Tibial artery (tissue), 4 donors: ENCODE measurements around the gene HNF1A.
"Not testable (repeated sequence)": the region's sequence is repeated elsewhere in the genome, so short reads cannot be mapped to it uniquely, and the experiment has no call there.

ENCODE experiments used
- DNase-seq, 2 donors: peaks; one replicate each; pipeline ENCODE4 v3.0.0-alpha.2; 2019
- H3K27ac ChIP-seq, 2 donors: fragments of 200-600 bp; sonication (generic) in 1 of 2; 1 replicate in 1 of 2; 2 replicates in 1 of 2; pipeline ENCODE4 v1.5.1; 2018 to 2019; ENCODE audit warnings: mild to moderate bottlenecking in 1 of 2
- H3K27me3 ChIP-seq, 2 donors: fragments of 200-600 bp; sonication (generic) in 1 of 2; one replicate each; pipeline versions ENCODE4 v1.5.1 to v1.6.0; 2016 to 2019
- H3K36me3 ChIP-seq, 3 donors: fragments of 200-600 bp; sonication (generic) in 2 of 3; one replicate each; pipeline ENCODE4 v1.5.1; 2016 to 2019; ENCODE audit warnings: mild to moderate bottlenecking in 2 of 3
- H3K4me1 ChIP-seq, 4 donors: fragments of 200-600 bp; sonication (generic) in 2 of 4; 1 replicate in 3 of 4; 2 replicates in 1 of 4; pipeline ENCODE4 v1.5.1; 2016 to 2019
- H3K4me3 ChIP-seq, 2 donors: fragments of 200-600 bp; sonication (generic) in 1 of 2; 1 replicate in 1 of 2; 2 replicates in 1 of 2; pipeline ENCODE4 v1.5.1; 2018 to 2019; ENCODE audit warnings: mild to moderate bottlenecking in 2 of 2
- H3K9me3 ChIP-seq, 3 donors: fragments of 200-600 bp; sonication (generic) in 1 of 3; one replicate each; pipeline ENCODE4 v1.5.1; 2016 to 2019
- CTCF ChIP-seq, 2 experiments: fragments of 200-600 bp in 1 of 2; fragments of 450-650 bp in 1 of 2; IDR thresholded peaks; one replicate each; pipeline ENCODE4 v1.5.1; 2017 to 2019; ENCODE audit warnings: antibody characterized with exemption in 2 of 2, mild to moderate bottlenecking in 1 of 2, moderate library complexity in 1 of 2
- intact Hi-C: fragments of 100-400 bp; cut with DNase I; formaldehyde crosslinking; loops from one replicate; pipeline ENCODE4 v1.15.0; 2023; ENCODE audit warnings: low total_unique reads

The HNF1A gene

GRCh38 chr12:121033625-121034349, 55.4 kb downstream of the HNF1A start:
- peaks cover 0 to 5% (median under 1%) of the 10 kb centered on the region in 4 donors for H3K4me1 ChIP-seq
- no peaks in the 10 kb centered on the region for H3K9me3 ChIP-seq
- no peak overlapping the region for H3K27ac ChIP-seq
- TF ChIP-seq CTCF (IDR thresholded peaks at IDR 0.05): no peak
- no peaks in the 10 kb centered on the region for H3K36me3 ChIP-seq
- DNase-seq: no peak
- H3K4me3 ChIP-seq: no peak overlapping the region
- H3K27me3 ChIP-seq: peaks cover 0 to 15% of the 10 kb centered on the region in 2 donors
- intact Hi-C loops: no loop called here

- no peak for DNase-seq
- no peaks in the 10 kb centered on the region for H3K9me3 ChIP-seq
- TF ChIP-seq CTCF (IDR thresholded peaks at IDR 0.05): no peak
- no peak overlapping the region for H3K4me3 ChIP-seq
- intact Hi-C loops: no loop called here
- H3K27ac ChIP-seq: no peak overlapping the region
- H3K27me3 ChIP-seq: peaks cover 0 to 18% of the 10 kb centered on the region in 2 donors
- peaks cover 0 to 9% (median 2%) of the 10 kb centered on the region in 4 donors for H3K4me1 ChIP-seq
- H3K36me3 ChIP-seq: no peaks in the 10 kb centered on the region
These were observed 56.4 kb downstream of the HNF1A start for GRCh38 chr12:121034616-121035305.

GRCh38 chr12:121036810-121037326, 58.5 kb downstream of the HNF1A start:
- peaks cover 0 to 18% of the 10 kb centered on the region in 2 donors for H3K27me3 ChIP-seq
- H3K27ac ChIP-seq: no peak overlapping the region

GRCh38 chr12:121038861-121039668, 60.7 kb downstream of the HNF1A start, which contains the start of gene OASL:
Gene OASL (minus strand): TSS chr12:121039246. CDS start chr12:121038971, 275 bp downstream.
- Histone ChIP-seq H3K36me3 (no peaks in the 10 kb centered on the region), H3K4me1 (peaks cover 0 to 9% (median 2%) of the 10 kb centered on the region in 4 donors), H3K9me3 (no peaks in the 10 kb centered on the region), H3K4me3 (peak within 1 kb of the TSS; percentile 14 to 45), H3K27ac (no peak within 1 kb of the TSS), H3K27me3 (peaks cover 0 to 18% of the 10 kb centered on the region in 2 donors)
- no peak for TF ChIP-seq CTCF (IDR thresholded peaks at IDR 0.05)
- intact Hi-C loops: no loop called here
- DNase-seq: peak in 1 of 2 donors; percentile 23

More at GRCh38 chr12:121036810-121037326, 58.5 kb downstream of the HNF1A start:
- no peaks in the 10 kb centered on the region for H3K9me3 ChIP-seq
- TF ChIP-seq CTCF (IDR thresholded peaks at IDR 0.05): no peak
- peaks cover 0 to 9% (median 2%) of the 10 kb centered on the region in 4 donors for H3K4me1 ChIP-seq
- no peaks in the 10 kb centered on the region for H3K36me3 ChIP-seq
- no peak for DNase-seq
- H3K4me3 ChIP-seq: no peak overlapping the region
- intact Hi-C loops: no loop called here

GRCh38 chr12:121043067-121043466, 64.7 kb downstream of the HNF1A start:
- intact Hi-C loops: no loop called here
- Histone ChIP-seq H3K4me1 (peaks cover 0 to 9% (median 2%) of the 10 kb centered on the region in 4 donors), H3K27ac (no peak overlapping the region), H3K9me3 (no peaks in the 10 kb centered on the region), H3K27me3 (peaks cover 0 to 12% of the 10 kb centered on the region in 2 donors), H3K4me3 (no peak overlapping the region), H3K36me3 (no peaks in the 10 kb centered on the region)
- DNase-seq: no peak
- no peak for TF ChIP-seq CTCF (IDR thresholded peaks at IDR 0.05)

- DNase-seq, intact Hi-C loops, H3K9me3 ChIP-seq, H3K4me3 ChIP-seq, H3K27ac ChIP-seq, H3K36me3 ChIP-seq, H3K27me3 ChIP-seq, H3K4me1 ChIP-seq: not testable (repeated sequence)
These were observed 69.1 kb downstream of the HNF1A start for GRCh38 chr12:121047400-121047799.
